ENCODE results near the gene PRIMPOL.
A peak's percentile ranks its signal among the peaks of the same experiment; 100 is the strongest.

The PRIMPOL gene

GRCh38 chr4:184668511-184669114, 19.1 kb downstream of the PRIMPOL start:
- no peak for DNase-seq

DNA sequence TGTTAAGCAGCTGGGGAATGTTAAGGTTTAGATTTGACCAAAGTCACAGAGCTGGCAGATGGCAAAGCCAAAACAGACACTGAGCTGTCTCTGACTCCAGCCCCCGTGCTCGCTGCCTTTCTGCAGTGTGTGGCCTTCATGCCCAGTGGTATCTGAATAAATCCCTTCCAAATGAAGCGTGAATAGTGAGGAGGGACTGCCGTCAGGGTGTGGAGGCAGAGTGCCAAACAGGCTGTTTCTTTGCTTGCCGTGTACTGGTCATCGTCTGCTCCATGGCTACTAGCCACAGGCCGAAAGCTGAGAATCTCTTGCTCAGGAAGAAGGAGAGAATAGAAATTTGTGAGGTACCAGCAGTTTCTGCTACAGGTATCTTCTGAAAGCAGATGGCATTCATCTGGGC, 19.7 kb downstream of the PRIMPOL start:
- no peak for DNase-seq

- no peak for DNase-seq
These were observed 21.6 kb downstream of the PRIMPOL start for GRCh38 chr4:184671101-184671500.

- DNase-seq: no peak
These were observed 23.2 kb downstream of the PRIMPOL start for GRCh38 chr4:184672741-184673140.

- no peak for DNase-seq
These were observed 24.5 kb downstream of the PRIMPOL start for GRCh38 chr4:184674011-184674410.

DNA sequence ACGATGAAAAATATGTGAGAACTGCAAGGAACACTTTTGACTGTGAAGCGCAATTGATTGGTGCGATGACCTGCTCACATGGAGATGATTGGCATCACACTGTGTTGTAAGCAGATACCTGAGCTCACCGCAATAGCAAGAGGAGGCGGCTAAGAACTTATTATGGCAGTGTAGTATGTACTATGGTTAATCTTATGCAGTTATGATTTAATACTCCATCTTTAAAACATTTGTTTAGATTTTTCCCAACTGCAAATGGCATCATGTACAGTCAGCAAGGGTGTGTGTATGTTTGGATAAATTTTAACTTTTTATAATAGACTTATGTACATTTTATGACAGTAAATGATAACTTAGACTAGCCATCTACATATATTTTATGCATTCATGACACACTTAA, 25.5 kb downstream of the PRIMPOL start:
- DNase-seq: no peak

DNA sequence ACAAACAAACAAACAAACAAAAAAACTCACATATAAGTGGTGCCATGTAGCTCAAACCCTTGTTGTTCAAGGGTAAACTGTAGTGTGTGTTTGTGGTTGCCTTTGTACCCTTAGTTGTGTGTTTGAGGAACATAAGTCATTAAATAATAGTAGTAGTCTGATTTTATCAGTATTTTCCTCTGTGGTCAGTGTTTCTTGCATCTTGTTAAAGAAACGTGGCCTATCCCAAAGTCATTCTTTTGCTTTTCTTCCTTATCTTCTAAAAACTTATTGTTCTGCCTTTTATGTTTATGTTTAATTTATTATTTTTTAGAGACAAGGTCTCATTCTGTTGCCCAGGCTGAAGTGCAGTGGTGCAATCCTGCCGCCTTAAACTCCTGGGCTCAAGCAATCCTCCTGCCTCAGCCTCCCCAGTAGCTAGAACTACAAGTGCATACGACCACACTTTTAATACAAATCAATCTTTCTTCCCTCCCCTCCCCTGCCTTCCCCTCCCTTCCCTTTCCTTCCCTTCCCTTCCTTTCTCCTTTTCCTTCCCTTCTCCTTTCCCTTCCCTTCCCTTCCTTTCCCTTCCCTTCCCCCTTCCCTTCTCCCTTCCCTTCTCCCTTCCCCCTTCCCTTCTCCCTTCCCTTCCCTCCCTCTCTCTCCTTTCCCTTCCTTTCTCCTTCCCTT, 26.4 kb downstream of the PRIMPOL start:
- no peak for DNase-seq

GRCh38 chr4:184680698-184681097, 31.2 kb downstream of the PRIMPOL start:
- no peak for DNase-seq

DNA sequence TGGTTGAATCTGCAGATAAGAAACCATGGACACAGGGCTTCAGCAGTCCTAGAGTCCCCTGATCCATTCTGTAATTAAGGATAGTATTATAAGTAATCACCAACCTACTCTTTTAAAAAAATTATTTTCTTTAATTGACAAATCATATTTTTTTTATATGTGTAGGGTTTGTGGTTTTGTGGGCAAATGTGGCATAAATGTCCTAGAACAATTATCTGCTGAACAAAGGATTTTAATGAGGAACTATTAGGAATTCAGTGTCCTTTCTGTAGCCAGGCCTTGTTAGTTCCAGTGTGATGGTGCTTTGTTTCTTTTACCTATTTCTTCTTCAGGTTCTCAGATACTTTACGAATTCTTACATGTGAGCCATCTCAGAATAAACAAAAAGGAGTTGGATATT, 32.4 kb downstream of the PRIMPOL start:
- no peak for DNase-seq

- DNase-seq: no peak
These were observed 35.1 kb downstream of the PRIMPOL start for GRCh38 chr4:184684491-184685189.

- DNase-seq: no peak
These were observed 38.5 kb downstream of the PRIMPOL start for GRCh38 chr4:184688005-184688404.

- DNase-seq: peak; percentile 88
These were observed 38.9 kb downstream of the PRIMPOL start for GRCh38 chr4:184688447-184688846.

DNA sequence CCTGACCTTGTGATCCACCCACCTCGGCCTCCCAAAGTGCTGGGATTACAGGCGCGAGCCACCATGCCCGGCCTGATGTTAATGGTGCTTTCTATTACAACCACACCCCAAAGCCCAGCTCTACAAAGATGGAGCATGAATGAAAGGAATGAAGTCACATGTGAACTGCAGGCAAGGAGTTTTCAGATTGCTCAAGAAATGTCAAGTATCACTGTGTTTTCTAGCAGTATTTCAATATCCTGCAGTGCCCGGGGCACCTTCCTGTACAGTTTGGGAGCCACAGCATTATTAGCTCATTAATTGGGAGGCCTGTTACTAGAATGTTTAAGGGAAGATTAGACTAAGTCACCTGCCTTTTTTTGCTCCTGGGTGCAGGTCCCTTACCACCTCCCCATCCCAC, 40.1 kb downstream of the PRIMPOL start:
- no peak for DNase-seq

DNA sequence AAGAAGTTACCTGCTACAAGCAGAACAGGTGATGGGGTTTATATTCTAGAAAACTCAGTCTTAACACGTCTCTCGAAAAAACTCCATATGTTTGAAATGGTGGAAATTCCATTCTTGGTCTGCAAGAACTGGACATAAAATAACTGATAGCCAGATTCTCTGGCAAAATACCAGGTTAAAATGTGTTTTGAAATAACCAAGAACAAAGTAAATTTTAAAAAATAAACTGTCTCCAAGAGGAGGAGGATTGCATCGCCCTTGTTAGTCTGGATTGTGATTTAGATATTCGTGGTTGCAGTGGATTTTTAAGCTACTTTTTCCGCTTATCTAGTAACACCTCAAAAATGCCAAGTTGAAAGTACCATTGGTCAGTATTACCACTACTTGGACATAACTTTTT, 43.5 kb downstream of the PRIMPOL start:
- DNase-seq: peak; percentile 17

GRCh38 chr4:184694412-184694956, 44.9 kb downstream of the PRIMPOL start:
- DNase-seq: no peak

GRCh38 chr4:184695178-184695896, 45.8 kb downstream of the PRIMPOL start:
- DNase-seq: no peak

GRCh38 chr4:184697956-184698355, 48.4 kb downstream of the PRIMPOL start:
- DNase-seq: no peak

GRCh38 chr4:184699941-184700340, 50.4 kb downstream of the PRIMPOL start:
- no peak for DNase-seq

- DNase-seq: no peak
These were observed 52.6 kb downstream of the PRIMPOL start for GRCh38 chr4:184702114-184702513.

DNA sequence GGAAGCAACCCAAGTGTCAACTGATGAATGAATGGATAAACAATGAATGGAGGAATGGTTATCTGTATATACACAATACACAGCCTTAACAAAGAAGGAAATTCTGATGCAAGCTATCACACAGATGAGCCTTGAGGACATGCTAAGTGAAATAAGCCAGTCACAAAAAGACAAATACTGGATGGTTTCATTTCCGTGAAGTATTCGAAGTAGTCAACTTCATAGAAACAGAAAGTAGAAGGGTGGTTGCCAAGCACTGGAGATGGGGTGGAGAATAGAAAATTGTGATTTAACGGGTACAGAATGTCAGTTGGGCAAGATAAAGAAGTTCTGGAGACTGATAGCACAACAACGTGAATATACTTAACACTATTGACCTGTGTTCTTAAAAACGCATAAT, 56.2 kb downstream of the PRIMPOL start:
- DNase-seq: no peak

- DNase-seq: no peak
These were observed 56.9 kb downstream of the PRIMPOL start for GRCh38 chr4:184706453-184706852.

GRCh38 chr4:184712322-184712721, 62.8 kb downstream of the PRIMPOL start:
- DNase-seq: no peak

DNA sequence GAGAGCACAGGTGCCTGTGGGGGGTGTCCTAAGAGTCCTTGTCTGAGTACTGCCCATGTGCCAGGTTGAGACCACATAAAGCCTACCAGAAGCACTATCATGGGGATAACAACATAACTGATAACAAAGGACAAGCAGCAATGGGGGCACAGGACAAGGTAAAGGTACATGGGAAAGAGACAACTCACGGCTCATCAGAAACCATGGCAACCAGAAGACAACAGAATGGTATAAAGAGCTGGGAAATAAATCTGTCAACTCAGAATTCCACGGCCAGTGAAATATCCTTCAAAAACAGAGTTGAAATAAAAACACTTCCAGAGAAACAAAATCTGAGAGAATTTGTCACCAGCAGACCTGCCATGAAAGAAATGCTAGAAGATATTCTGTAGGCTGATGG, 64.3 kb downstream of the PRIMPOL start:
- DNase-seq: no peak
